GM23248 (cell line): Measurements from ENCODE around the gene MAGI1. TPM values are rescaled to one million over a fixed set of nuclear protein-coding genes. Genes with fewer than 3 reads are reported as not detected.

Source experiments
- DNase-seq: peaks from one replicate; pipeline ENCODE4 v3.0.0-alpha.2; 2015
- H2AFZ ChIP-seq: fragments of 200-600 bp; sonication (generic); 2 replicates; pipeline ENCODE4 v1.6.1; 2016; ENCODE audit warnings: antibody characterized with exemption
- H3F3A ChIP-seq: fragments of 200-600 bp; sonication (generic); 2 replicates; pipeline ENCODE4 v1.6.1; 2016; ENCODE audit warnings: mild to moderate bottlenecking, antibody characterized with exemption, mixed run types; ENCODE audit not compliant: insufficient read depth
- H3K27ac ChIP-seq: fragments of 200-600 bp; sonication (generic); 2 replicates; pipeline ENCODE4 v1.5.1; 2016; ENCODE audit warnings: mild to moderate bottlenecking
- H3K27me3 ChIP-seq: fragments of 200-600 bp; sonication (generic); replicated peaks from 2 replicates; pipeline ENCODE4 v1.6.1; 2016; ENCODE audit warnings: mild to moderate bottlenecking; ENCODE audit not compliant: insufficient read depth
- H3K36me3 ChIP-seq: fragments of 200-600 bp; sonication (generic); 2 replicates; pipeline ENCODE4 v1.6.1; 2016; ENCODE audit warnings: low read depth, mild to moderate bottlenecking
- H3K4me1 ChIP-seq: fragments of 200-600 bp; sonication (generic); 2 replicates; pipeline ENCODE4 v1.6.1; 2016; ENCODE audit warnings: mild to moderate bottlenecking; ENCODE audit not compliant: insufficient read depth
- H3K4me2 ChIP-seq: fragments of 200-600 bp; sonication (generic); one replicate; pipeline ENCODE4 v1.6.1; 2016; ENCODE audit warnings: mild to moderate bottlenecking; ENCODE audit not compliant: unreplicated experiment
- H3K4me3 ChIP-seq: fragments of 200-600 bp; sonication (generic); 2 replicates; pipeline ENCODE4 v1.5.1; 2016; ENCODE audit warnings: mild to moderate bottlenecking
- H3K79me2 ChIP-seq: fragments of 200-600 bp; sonication (generic); 2 replicates; pipeline ENCODE4 v1.6.1; 2016; ENCODE audit warnings: mild to moderate bottlenecking; ENCODE audit not compliant: insufficient read depth
- H3K9ac ChIP-seq: fragments of 200-600 bp; sonication (generic); 2 replicates; pipeline ENCODE4 v1.6.1; 2016; ENCODE audit warnings: mild to moderate bottlenecking
- H3K9me2 ChIP-seq: fragments of 200-600 bp; sonication (generic); 2 replicates; pipeline ENCODE4 v1.6.1; 2016; ENCODE audit warnings: mixed run types, mild to moderate bottlenecking, moderate library complexity; ENCODE audit not compliant: insufficient read depth
- H3K9me3 ChIP-seq: fragments of 200-600 bp; sonication (generic); one replicate; pipeline ENCODE4 v1.6.1; 2017; ENCODE audit warnings: low read depth
- H4K20me1 ChIP-seq: fragments of 200-600 bp; sonication (generic); 2 replicates; pipeline ENCODE4 v1.6.0; 2016; ENCODE audit not compliant: insufficient read depth
- EZH2 ChIP-seq: fragments of 200-600 bp; sonication (generic); IDR thresholded peaks from 2 replicates; pipeline ENCODE4 v1.6.1; 2018; ENCODE audit warnings: antibody characterized with exemption, mild to moderate bottlenecking; ENCODE audit not compliant: insufficient read depth, poor library complexity, severe bottlenecking
- EZH2phosphoT487 ChIP-seq: fragments of 200-600 bp; sonication (generic); IDR thresholded peaks from 2 replicates; pipeline ENCODE4 v1.6.1; 2018; ENCODE audit warnings: antibody characterized with exemption, moderate library complexity, mild to moderate bottlenecking, low read depth; ENCODE audit not compliant: insufficient read depth
- WGBS, 2 experiments: methylation state at CpG; one replicate each; pipeline ENCODE4 v1.1.6; 2015 to 2017; ENCODE audit warnings: low lambda C conversion rate in 2 of 2, low coverage in 1 of 2; ENCODE audit errors: missing lambda C conversion rate in 2 of 2; 5-methylcytosine and 5-hydroxymethylcytosine counted together
- in situ Hi-C: fragments of 300-500 bp; cut with MboI; formaldehyde crosslinking; loops from 2 replicates; pipeline ENCODE4 v1.15.0; 2020
- polyA plus RNA-seq: library from polyadenylated mRNA; unstranded; fragments of >200 nt; fragmentation: Nextera tagmentation; extraction: Ambion mirVana; gene quantifications from 2 replicates; pipeline ENCODE4 v1.2.1, GENCODE V29; 2016
- total RNA-seq: library from RNA; depleted of rRNA; stranded (reverse); fragments of >200 nt; shearing (Covaris generic); gene quantifications from 2 replicates; pipeline ENCODE4 v1.2.3, GENCODE V29; 2014

MAGI1 gene
- total and polyA plus RNA-seq, 2 experiments from 2014 or later, result 7.3 to 13.8 TPM

- Histone ChIP-seq H3K79me2 (peaks cover 99% of the 10 kb centered on the region), H3K4me1 (peaks cover 22% of the 10 kb centered on the region)
Observed at GRCh38 chr3:65905771-65906170, 132.9 kb downstream of the MAGI1 start.

GRCh38 chr3:65904016-65904415, 134.7 kb downstream of the MAGI1 start:
- Histone ChIP-seq H3K9ac (no peak overlapping the region), H3K4me3 (no peak overlapping the region), H4K20me1 (no peaks in the 10 kb centered on the region), H3K4me2 (no peak overlapping the region), H3K27me3 (no peaks in the 10 kb centered on the region), H3K27ac (no peak overlapping the region), H3K4me1 (peaks cover 22% of the 10 kb centered on the region), H3F3A (no peaks in the 10 kb centered on the region), H3K36me3 (no peaks in the 10 kb centered on the region), H3K9me3 (no peaks in the 10 kb centered on the region), H3K9me2 (no peaks in the 10 kb centered on the region), H2AFZ (no peak overlapping the region), H3K79me2 (peaks cover 99% of the 10 kb centered on the region)
- in situ Hi-C loops, result no loop called here
- TF ChIP-seq EZH2phosphoT487 (no peak), EZH2 (no peak)
- DNase-seq, result no peak

More at GRCh38 chr3:65905771-65906170, 132.9 kb downstream of the MAGI1 start:
- no peak overlapping the region for H3K9ac ChIP-seq
- no peak overlapping the region for H3K4me2 ChIP-seq
- peak overlapping the region; percentile 13; the same call in 1 of the 2 replicates for H3K27ac ChIP-seq
- H3K9me2 ChIP-seq, result no peaks in the 10 kb centered on the region
- WGBS, 2 experiments, result 3 to 5% methylated on average over 2 of the region's 2 CpGs
- H3F3A ChIP-seq, result no peaks in the 10 kb centered on the region
- no peak overlapping the region; the same call in 1 of the 2 replicates for H3K4me3 ChIP-seq
- in situ Hi-C loops, result no loop called here
- H2AFZ ChIP-seq, result no peak overlapping the region
- H3K36me3 ChIP-seq, result no peaks in the 10 kb centered on the region
- no peaks in the 10 kb centered on the region for H4K20me1 ChIP-seq
- no peaks in the 10 kb centered on the region for H3K9me3 ChIP-seq
- DNase-seq, result peak; percentile 46
- no peaks in the 10 kb centered on the region for H3K27me3 ChIP-seq
- TF ChIP-seq EZH2, result no peak
- TF ChIP-seq EZH2phosphoT487, result no peak

GRCh38 chr3:65902304-65902793, 136.4 kb downstream of the MAGI1 start:
- DNase-seq, result no peak
- 80 to 85% methylated on average over 8 of the region's 8 CpGs for WGBS, 2 experiments
- H2AFZ ChIP-seq, result no peak overlapping the region
- no peaks in the 10 kb centered on the region for H3F3A ChIP-seq
- peaks cover 98% of the 10 kb centered on the region for H3K79me2 ChIP-seq
- H3K9ac ChIP-seq, result no peak overlapping the region
- H3K9me3 ChIP-seq, result no peaks in the 10 kb centered on the region
- no peak overlapping the region for H3K4me2 ChIP-seq
- no peaks in the 10 kb centered on the region for H3K27me3 ChIP-seq
- H4K20me1 ChIP-seq, result no peaks in the 10 kb centered on the region
- no peak overlapping the region for H3K4me3 ChIP-seq
- in situ Hi-C loops, result no loop called here
- no peak for TF ChIP-seq EZH2
- TF ChIP-seq EZH2phosphoT487, result no peak
- H3K9me2 ChIP-seq, result no peaks in the 10 kb centered on the region
- no peaks in the 10 kb centered on the region for H3K36me3 ChIP-seq
- H3K4me1 ChIP-seq, result peaks cover 22% of the 10 kb centered on the region
- H3K27ac ChIP-seq, result no peak overlapping the region

- H3K27ac ChIP-seq, result no peak overlapping the region
- WGBS, 2 experiments, result 13 to 15% methylated on average over 7 of the region's 7 CpGs
- in situ Hi-C loops, result no loop called here
- H3K4me2 ChIP-seq, result peak overlapping the region; percentile 31
- H2AFZ ChIP-seq, result peak overlapping the region; percentile 58
- H3K9me3 ChIP-seq, result no peaks in the 10 kb centered on the region
- H3K9ac ChIP-seq, result no peak overlapping the region
- peak overlapping the region; percentile 28; the same call in 1 of the 2 replicates for H3K4me3 ChIP-seq
- DNase-seq, result peak; percentile 29
- TF ChIP-seq EZH2phosphoT487, result no peak
- TF ChIP-seq EZH2, result no peak
- H3K27me3 ChIP-seq, result no peaks in the 10 kb centered on the region
- peaks cover 98% of the 10 kb centered on the region for H3K79me2 ChIP-seq
- H3K4me1 ChIP-seq, result peaks cover 21% of the 10 kb centered on the region
- H3K9me2 ChIP-seq, result no peaks in the 10 kb centered on the region
- H4K20me1 ChIP-seq, result no peaks in the 10 kb centered on the region
- no peaks in the 10 kb centered on the region for H3K36me3 ChIP-seq
- H3F3A ChIP-seq, result no peaks in the 10 kb centered on the region
Observed at GRCh38 chr3:65901226-65901625, 137.5 kb downstream of the MAGI1 start.

GRCh38 chr3:65899226-65899625, 139.5 kb downstream of the MAGI1 start:
- WGBS, 2 experiments, result 97 to 100% methylated on average over 1 of the region's 1 CpG
- H3F3A ChIP-seq, result peaks cover 7% of the 10 kb centered on the region

More at GRCh38 chr3:65899226-65899625, 139.5 kb downstream of the MAGI1 start:
- Histone ChIP-seq H3K4me1 (peaks cover 19% of the 10 kb centered on the region), H3K79me2 (peaks cover 93% of the 10 kb centered on the region), H3K9ac (no peak overlapping the region), H3K9me3 (no peaks in the 10 kb centered on the region), H4K20me1 (no peaks in the 10 kb centered on the region), H3K4me2 (no peak overlapping the region), H2AFZ (no peak overlapping the region), H3K4me3 (no peak overlapping the region), H3K36me3 (no peaks in the 10 kb centered on the region), H3K27me3 (no peaks in the 10 kb centered on the region), H3K27ac (no peak overlapping the region), H3K9me2 (no peaks in the 10 kb centered on the region)
- no peak for DNase-seq
- in situ Hi-C loops, result no loop called here
- TF ChIP-seq EZH2phosphoT487 (no peak), EZH2 (no peak)
